ENCODE measurements around the gene PREB.

DNA sequence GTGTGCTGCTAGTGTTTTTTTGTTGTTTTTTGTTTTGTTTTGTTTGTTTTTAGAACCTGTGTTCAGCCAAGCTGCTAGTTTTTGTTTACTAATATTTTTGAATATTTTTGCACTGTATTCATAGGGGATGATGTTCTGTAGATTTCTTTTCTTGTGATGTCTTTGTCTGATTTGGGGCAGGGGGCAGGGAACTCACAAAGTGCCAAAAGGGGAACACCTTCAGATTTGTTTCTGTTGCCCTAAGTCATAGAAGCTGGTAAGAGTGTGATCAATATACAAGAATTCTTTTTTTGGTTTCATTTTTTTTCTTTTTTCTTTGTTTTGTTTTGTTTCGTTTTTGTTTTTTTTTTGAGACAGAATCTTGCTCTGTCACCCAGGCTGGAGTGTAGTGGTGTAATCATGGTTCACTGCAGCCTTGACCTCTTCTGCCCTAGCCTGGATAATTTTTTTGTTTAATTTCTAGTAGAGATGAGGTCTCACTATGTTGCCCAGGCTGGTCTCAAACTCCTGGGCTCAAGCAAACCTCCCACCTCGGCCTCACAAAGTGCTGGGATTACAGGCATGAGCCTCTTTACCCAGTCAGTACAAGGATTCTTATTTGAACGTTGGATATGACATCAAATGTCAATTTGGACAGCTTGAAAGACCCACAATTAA, 45.0 kb upstream of the PREB start:
- TF ChIP-seq, protein P1, sequence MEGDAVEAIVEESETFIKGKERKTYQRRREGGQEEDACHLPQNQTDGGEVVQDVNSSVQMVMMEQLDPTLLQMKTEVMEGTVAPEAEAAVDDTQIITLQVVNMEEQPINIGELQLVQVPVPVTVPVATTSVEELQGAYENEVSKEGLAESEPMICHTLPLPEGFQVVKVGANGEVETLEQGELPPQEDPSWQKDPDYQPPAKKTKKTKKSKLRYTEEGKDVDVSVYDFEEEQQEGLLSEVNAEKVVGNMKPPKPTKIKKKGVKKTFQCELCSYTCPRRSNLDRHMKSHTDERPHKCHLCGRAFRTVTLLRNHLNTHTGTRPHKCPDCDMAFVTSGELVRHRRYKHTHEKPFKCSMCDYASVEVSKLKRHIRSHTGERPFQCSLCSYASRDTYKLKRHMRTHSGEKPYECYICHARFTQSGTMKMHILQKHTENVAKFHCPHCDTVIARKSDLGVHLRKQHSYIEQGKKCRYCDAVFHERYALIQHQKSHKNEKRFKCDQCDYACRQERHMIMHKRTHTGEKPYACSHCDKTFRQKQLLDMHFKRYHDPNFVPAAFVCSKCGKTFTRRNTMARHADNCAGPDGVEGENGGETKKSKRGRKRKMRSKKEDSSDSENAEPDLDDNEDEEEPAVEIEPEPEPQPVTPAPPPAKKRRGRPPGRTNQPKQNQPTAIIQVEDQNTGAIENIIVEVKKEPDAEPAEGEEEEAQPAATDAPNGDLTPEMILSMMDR (IDR thresholded peaks at IDR 0.05), result no peak
- TF ChIP-seq POLR2A (IDR thresholded peaks at IDR 0.05), result no peak

Measured in stomach (tissue), 4 donors.